Fibroblast of lung (primary cell): ENCODE measurements around the gene NUDT14.

Source experiments
- CTCF ChIP-seq, 2 donors: IDR thresholded peaks in 1 of 2; conservative IDR thresholded peaks in 1 of 2; 1 replicate in 1 of 2; 2 replicates in 1 of 2; pipeline ENCODE4 v1.5.1; 2011 to 2012; ENCODE audit warnings: low read length in 2 of 2, control low read depth in 1 of 2, inconsistent platforms in 1 of 2, low read depth in 1 of 2, mild to moderate bottlenecking in 1 of 2
- EZH2 ChIP-seq: IDR thresholded peaks from 2 replicates; pipeline ENCODE4 v1.5.1; 2012; ENCODE audit warnings: low read length, control low read depth, mild to moderate bottlenecking; ENCODE audit errors: missing control alignments

DNA sequence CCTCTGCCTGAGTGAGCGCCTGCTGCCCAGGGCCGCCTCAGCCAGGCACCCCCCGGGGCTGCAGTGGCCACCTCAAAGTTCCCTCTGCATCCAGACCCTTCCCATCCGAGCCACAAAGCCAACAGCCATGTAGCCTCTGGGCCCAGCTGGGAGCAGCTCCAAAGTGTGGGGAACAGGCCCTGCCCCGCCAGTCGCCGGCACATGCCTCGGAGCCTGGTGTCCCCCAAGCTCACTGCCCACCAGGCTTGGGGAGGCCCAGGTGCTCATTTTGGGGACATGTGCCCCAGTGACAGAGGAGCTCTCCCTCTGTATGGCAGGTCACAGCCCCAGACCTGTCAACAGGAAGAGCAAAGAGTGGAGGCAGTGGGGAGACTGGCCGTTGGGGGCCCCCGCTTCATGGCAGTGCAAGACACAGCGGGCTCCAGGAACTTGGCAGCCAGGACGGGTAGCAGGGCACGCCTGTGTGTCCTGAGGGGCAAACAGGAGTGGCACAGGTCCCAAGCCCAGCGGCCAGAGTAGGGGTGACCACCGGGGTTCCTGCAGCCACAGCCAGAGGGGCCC lies 42.5 kb downstream of the NUDT14 start:
- no peak for TF ChIP-seq CTCF (conservative IDR thresholded peaks at IDR 0.05 in 1 of 2, IDR thresholded peaks at IDR 0.05 in 1 of 2; ENCODE audit: low read depth in 1 of 2, low read length in 2 of 2)
- no peak for TF ChIP-seq EZH2
